ENCODE data around the gene POLDIP2.
A peak's percentile ranks its signal among the peaks of the same experiment; 100 is the strongest.

Gene POLDIP2

GRCh38 chr17:28357061-28357900 lies at the start of gene POLDIP2:
TSS of gene POLDIP2 (minus strand) at chr17:28357527. CDS start at chr17:28357448, 79 bp downstream.
- peak; percentile 88 to 94 for DNase-seq

GRCh38 chr17:28406473-28406814 lies 49.1 kb upstream of the POLDIP2 start:
- no peak for DNase-seq

GRCh38 chr17:28405632-28406472 lies 48.5 kb upstream of the POLDIP2 start, which contains the start of gene SLC46A1:
TSS of gene SLC46A1 (minus strand) at chr17:28406212. CDS start at chr17:28406114, 98 bp downstream.
- DNase-seq: peak; percentile 39 to 57

- peak in 1 of 2 donors; percentile 9 for DNase-seq
These were observed 47.7 kb upstream of the POLDIP2 start for GRCh38 chr17:28404812-28405570.

- no peak for DNase-seq
These were observed 47.1 kb upstream of the POLDIP2 start for GRCh38 chr17:28404461-28404811.

GRCh38 chr17:28404007-28404406 lies 46.7 kb upstream of the POLDIP2 start:
- no peak for DNase-seq

GRCh38 chr17:28402844-28403243 lies 45.5 kb upstream of the POLDIP2 start:
- no peak for DNase-seq

- no peak for DNase-seq
These were observed 44.9 kb upstream of the POLDIP2 start for GRCh38 chr17:28402224-28402630.

GRCh38 chr17:28399808-28400207 lies 42.5 kb upstream of the POLDIP2 start:
- no peak for DNase-seq

GRCh38 chr17:28398280-28398981 lies 41.1 kb upstream of the POLDIP2 start:
- DNase-seq: no peak

- DNase-seq: no peak
These were observed 40.5 kb upstream of the POLDIP2 start for GRCh38 chr17:28397687-28398279.

GRCh38 chr17:28397275-28397674 lies 39.9 kb upstream of the POLDIP2 start:
- no peak for DNase-seq

- DNase-seq: no peak
These were observed 39.4 kb upstream of the POLDIP2 start for GRCh38 chr17:28396635-28397239.

GRCh38 chr17:28395968-28396367 lies 38.6 kb upstream of the POLDIP2 start:
- DNase-seq: no peak

GRCh38 chr17:28395426-28395825 lies 38.1 kb upstream of the POLDIP2 start:
- no peak for DNase-seq

GRCh38 chr17:28394337-28395116 lies 37.2 kb upstream of the POLDIP2 start:
- no peak for DNase-seq

GRCh38 chr17:28392491-28392890 lies 35.2 kb upstream of the POLDIP2 start:
- DNase-seq: no peak

GRCh38 chr17:28391401-28391800 lies 34.1 kb upstream of the POLDIP2 start:
- DNase-seq: no peak

- DNase-seq: no peak
These were observed 33.7 kb upstream of the POLDIP2 start for GRCh38 chr17:28390984-28391383.

GRCh38 chr17:28390563-28390962 lies 33.2 kb upstream of the POLDIP2 start:
- no peak for DNase-seq

- DNase-seq: no peak
These were observed 32.8 kb upstream of the POLDIP2 start for GRCh38 chr17:28390141-28390540.

All from hippocampal formation (tissue), 2 donors.